ENCODE results near the gene TKFC.

Gene TKFC

GRCh38 chr11:61361237-61361740 is 28.3 kb downstream of the TKFC start:
- DNase-seq (ENCODE audit: extremely low read depth, insufficient read length) = no peak
- peaks cover 9% of the 10 kb centered on the region for H3K36me3 ChIP-seq (ENCODE audit: control insufficient read depth, insufficient read depth, low read length)
- H3K4me3 ChIP-seq (replicated peaks; ENCODE audit: low read depth, low read length) = peak overlapping the region; percentile 77
- TF ChIP-seq CTCF (IDR thresholded peaks at IDR 0.05; ENCODE audit: insufficient read depth, low read length, poor library complexity, severe bottlenecking) = no peak
- no peaks in the 10 kb centered on the region for H3K27me3 ChIP-seq (replicated peaks; ENCODE audit: control insufficient read depth, insufficient read depth, low read length)

GRCh38 chr11:61361741-61362541 is 28.9 kb downstream of the TKFC start, which contains the start of the genes CYB561A3 and TMEM138:
Gene CYB561A3 (minus strand): TSS chr11:61361882. CDS start chr11:61356713, 5,169 bp downstream.
Gene TMEM138 (plus strand): TSS chr11:61362374. CDS start chr11:61364391, 2,017 bp downstream.
- DNase-seq (ENCODE audit: extremely low read depth, insufficient read length) = peak; percentile 98
- TF ChIP-seq CTCF (IDR thresholded peaks at IDR 0.05; ENCODE audit: insufficient read depth, low read length, poor library complexity, severe bottlenecking) = no peak
- Histone ChIP-seq H3K4me3 (replicated peaks; ENCODE audit: low read depth, low read length) (peak within 1 kb of the TSS; percentile 77), H3K27me3 (replicated peaks; ENCODE audit: control insufficient read depth, insufficient read depth, low read length) (no peaks in the 10 kb centered on the region), H3K36me3 (ENCODE audit: control insufficient read depth, insufficient read depth, low read length) (peaks cover 12% of the 10 kb centered on the region)

- Histone ChIP-seq H3K4me3 (replicated peaks; ENCODE audit: low read depth, low read length) (peak overlapping the region; percentile 77), H3K36me3 (ENCODE audit: control insufficient read depth, insufficient read depth, low read length) (peaks cover 14% of the 10 kb centered on the region), H3K27me3 (replicated peaks; ENCODE audit: control insufficient read depth, insufficient read depth, low read length) (no peaks in the 10 kb centered on the region)
- no peak for DNase-seq (ENCODE audit: extremely low read depth, insufficient read length)
- TF ChIP-seq CTCF (IDR thresholded peaks at IDR 0.05; ENCODE audit: insufficient read depth, low read length, poor library complexity, severe bottlenecking) = no peak
These were observed 29.5 kb downstream of the TKFC start for GRCh38 chr11:61362542-61362875.

- no peak for TF ChIP-seq CTCF (IDR thresholded peaks at IDR 0.05; ENCODE audit: insufficient read depth, low read length, poor library complexity, severe bottlenecking)
- H3K36me3 ChIP-seq (ENCODE audit: control insufficient read depth, insufficient read depth, low read length) = peaks cover 24% of the 10 kb centered on the region
- DNase-seq (ENCODE audit: extremely low read depth, insufficient read length) = no peak
- H3K4me3 ChIP-seq (replicated peaks; ENCODE audit: low read depth, low read length) = no peak overlapping the region
- no peaks in the 10 kb centered on the region for H3K27me3 ChIP-seq (replicated peaks; ENCODE audit: control insufficient read depth, insufficient read depth, low read length)
These were observed 31.1 kb downstream of the TKFC start for GRCh38 chr11:61364012-61364675.

GRCh38 chr11:61367406-61367805 is 34.4 kb downstream of the TKFC start:
- no peak for TF ChIP-seq CTCF (IDR thresholded peaks at IDR 0.05; ENCODE audit: insufficient read depth, low read length, poor library complexity, severe bottlenecking)
- Histone ChIP-seq H3K27me3 (replicated peaks; ENCODE audit: control insufficient read depth, insufficient read depth, low read length) (no peaks in the 10 kb centered on the region), H3K36me3 (ENCODE audit: control insufficient read depth, insufficient read depth, low read length) (peaks cover 26% of the 10 kb centered on the region), H3K4me3 (replicated peaks; ENCODE audit: low read depth, low read length) (no peak overlapping the region)
- no peak for DNase-seq (ENCODE audit: extremely low read depth, insufficient read length)

Measured in GM06990 (cell line).